ENCODE results near the gene NT5DC4. TPM values are rescaled to one million over a fixed set of nuclear protein-coding genes. Genes with fewer than 3 reads are reported as not detected.
A peak's percentile ranks its signal among the peaks of the same experiment; 100 is the strongest.
"Not testable (repeated sequence)": the region's sequence is repeated elsewhere in the genome, so short reads cannot be mapped to it uniquely, and the experiment has no call there.

The NT5DC4 gene
- total RNA-seq, 1 donor from 2014 or later = not detected

DNA sequence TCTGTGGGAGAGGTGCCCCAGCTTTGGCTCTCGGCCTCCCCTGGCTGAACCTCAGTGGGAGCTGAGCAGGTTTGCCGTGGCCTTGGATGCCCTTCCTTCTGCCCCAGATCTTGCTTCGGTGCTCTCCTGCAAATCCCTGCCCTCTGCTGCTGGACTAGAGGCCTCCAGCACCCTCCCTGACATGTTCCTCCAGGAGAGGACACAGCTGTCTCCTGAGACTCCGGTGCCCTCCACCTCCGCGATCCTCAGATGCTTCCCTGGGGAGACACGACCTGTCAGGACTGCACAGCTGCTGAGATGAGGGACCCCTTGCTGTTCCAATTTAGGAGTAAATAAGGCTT, 7.3 kb upstream of the NT5DC4 start:
- Mint-ChIP-seq H3K27ac (ENCODE audit: unreplicated experiment) (no peak overlapping the region), H3K4me1 (peaks cover 9% of the 10 kb centered on the region), H3K9me3 (no peaks in the 10 kb centered on the region), H3K4me3 (no peak overlapping the region), H3K36me3 (ENCODE audit: low read depth) (no peaks in the 10 kb centered on the region), H3K27me3 (ENCODE audit: low read depth) (peaks cover 2% of the 10 kb centered on the region)
- DNase-seq (ENCODE audit: low read depth, low spot score) = no peak
- TF ChIP-seq, protein P1, sequence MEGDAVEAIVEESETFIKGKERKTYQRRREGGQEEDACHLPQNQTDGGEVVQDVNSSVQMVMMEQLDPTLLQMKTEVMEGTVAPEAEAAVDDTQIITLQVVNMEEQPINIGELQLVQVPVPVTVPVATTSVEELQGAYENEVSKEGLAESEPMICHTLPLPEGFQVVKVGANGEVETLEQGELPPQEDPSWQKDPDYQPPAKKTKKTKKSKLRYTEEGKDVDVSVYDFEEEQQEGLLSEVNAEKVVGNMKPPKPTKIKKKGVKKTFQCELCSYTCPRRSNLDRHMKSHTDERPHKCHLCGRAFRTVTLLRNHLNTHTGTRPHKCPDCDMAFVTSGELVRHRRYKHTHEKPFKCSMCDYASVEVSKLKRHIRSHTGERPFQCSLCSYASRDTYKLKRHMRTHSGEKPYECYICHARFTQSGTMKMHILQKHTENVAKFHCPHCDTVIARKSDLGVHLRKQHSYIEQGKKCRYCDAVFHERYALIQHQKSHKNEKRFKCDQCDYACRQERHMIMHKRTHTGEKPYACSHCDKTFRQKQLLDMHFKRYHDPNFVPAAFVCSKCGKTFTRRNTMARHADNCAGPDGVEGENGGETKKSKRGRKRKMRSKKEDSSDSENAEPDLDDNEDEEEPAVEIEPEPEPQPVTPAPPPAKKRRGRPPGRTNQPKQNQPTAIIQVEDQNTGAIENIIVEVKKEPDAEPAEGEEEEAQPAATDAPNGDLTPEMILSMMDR (conservative IDR thresholded peaks at IDR 0.05) = no peak

DNA sequence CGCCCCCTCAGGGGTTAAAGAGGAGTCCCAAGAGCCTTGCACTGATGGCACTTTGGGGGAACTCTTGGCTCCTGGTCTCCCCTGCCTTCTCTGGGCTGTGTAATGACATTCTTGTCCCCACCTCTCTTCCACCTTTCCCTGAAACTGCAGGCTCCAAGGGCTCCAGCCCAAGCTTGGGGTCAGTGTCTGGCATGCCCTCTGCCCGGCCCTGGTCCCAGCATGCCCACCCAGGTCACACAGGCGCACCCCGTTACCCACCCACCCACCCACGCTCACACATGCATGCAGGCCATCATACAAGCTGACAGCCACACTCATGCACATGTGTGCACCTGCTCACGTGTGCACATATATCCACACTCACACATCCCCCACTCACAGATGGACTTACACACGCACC, 6.9 kb upstream of the NT5DC4 start:
- no peak for DNase-seq (ENCODE audit: low read depth, low spot score)
- no peak overlapping the region for H3K27ac Mint-ChIP-seq (ENCODE audit: unreplicated experiment)
- TF ChIP-seq, protein P1 (conservative IDR thresholded peaks at IDR 0.05) = no peak
- peaks cover 9% of the 10 kb centered on the region for H3K4me1 Mint-ChIP-seq
- H3K4me3 Mint-ChIP-seq = no peak overlapping the region
- H3K27me3 Mint-ChIP-seq (ENCODE audit: low read depth) = peaks cover 4% of the 10 kb centered on the region
- H3K9me3 Mint-ChIP-seq = no peaks in the 10 kb centered on the region
- no peaks in the 10 kb centered on the region for H3K36me3 Mint-ChIP-seq (ENCODE audit: low read depth)

- Mint-ChIP-seq H3K9me3 (no peaks in the 10 kb centered on the region), H3K4me1 (peaks cover 9% of the 10 kb centered on the region), H3K36me3 (ENCODE audit: low read depth) (no peaks in the 10 kb centered on the region), H3K4me3 (no peak overlapping the region), H3K27me3 (ENCODE audit: low read depth) (peaks cover 5% of the 10 kb centered on the region), H3K27ac (ENCODE audit: unreplicated experiment) (peak overlapping the region; percentile 71)
- TF ChIP-seq, protein P1 (conservative IDR thresholded peaks at IDR 0.05) = no peak
- DNase-seq (ENCODE audit: low read depth, low spot score) = no peak
These were observed 6.5 kb upstream of the NT5DC4 start for GRCh38 chr2:112714331-112714730.

DNA sequence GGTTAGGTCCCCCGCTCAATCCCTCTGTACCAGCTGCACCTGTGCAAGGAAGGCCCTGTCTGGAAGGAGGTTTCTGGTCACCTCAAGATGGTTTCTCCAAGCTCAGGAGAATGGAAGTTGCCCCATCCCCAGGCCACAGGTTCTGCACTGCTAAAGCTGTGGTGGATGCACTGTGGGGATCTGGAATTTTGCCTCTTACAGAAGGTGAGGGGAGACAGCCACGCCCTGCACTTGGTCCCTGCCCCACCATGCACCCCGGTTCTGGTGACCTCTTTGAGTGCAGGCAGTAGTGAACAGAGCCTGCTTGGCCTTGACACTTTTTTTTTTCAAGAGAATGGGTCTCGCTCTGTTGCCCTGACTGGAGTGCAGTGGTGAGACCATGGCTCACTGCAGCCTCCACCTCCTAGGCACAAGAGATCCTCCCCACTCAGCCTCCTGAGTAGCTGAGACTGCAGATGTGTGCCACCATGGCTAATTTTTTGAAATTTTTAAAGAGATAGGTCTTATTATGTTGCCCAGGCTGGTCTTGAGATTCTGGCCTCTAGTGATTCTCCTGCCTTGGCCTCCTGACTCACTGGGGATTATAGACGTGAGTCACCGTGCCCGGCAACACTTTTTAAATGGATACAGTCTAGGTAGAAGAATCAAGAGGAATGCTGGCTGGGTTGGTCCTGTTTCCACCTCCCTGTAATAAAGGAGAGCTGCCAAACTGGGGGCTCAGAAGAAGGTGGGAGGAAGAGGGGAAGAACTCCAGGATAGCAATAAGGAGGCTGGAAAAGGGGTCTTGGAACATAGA, 5.8 kb upstream of the NT5DC4 start:
- TF ChIP-seq, protein P1 (conservative IDR thresholded peaks at IDR 0.05) = no peak
- no peak for DNase-seq (ENCODE audit: low read depth, low spot score)
- H3K36me3 Mint-ChIP-seq (ENCODE audit: low read depth) = no peaks in the 10 kb centered on the region
- H3K27ac Mint-ChIP-seq (ENCODE audit: unreplicated experiment) = peak overlapping the region; percentile 71
- H3K9me3 Mint-ChIP-seq = no peaks in the 10 kb centered on the region
- peaks cover 3% of the 10 kb centered on the region for H3K27me3 Mint-ChIP-seq (ENCODE audit: low read depth)
- no peak overlapping the region for H3K4me3 Mint-ChIP-seq
- peaks cover 9% of the 10 kb centered on the region for H3K4me1 Mint-ChIP-seq

DNA sequence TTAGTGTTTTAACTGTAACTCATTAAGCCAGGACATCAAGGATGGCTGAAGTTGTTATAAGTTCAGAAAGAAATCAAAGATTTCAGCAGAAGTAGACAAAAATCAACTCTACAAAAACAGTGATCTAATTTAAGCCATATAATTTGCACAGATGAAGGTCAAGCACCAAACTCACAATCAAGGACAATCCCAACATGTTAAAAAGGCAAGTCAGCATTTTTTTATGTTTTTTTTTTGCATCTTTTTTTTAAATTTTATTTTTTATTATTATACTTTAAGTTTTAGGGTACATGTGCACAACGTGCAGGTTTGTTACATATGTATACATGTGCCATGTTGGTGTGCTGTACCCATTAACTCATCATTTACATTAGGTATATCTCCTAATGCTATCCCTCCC, 4.7 kb upstream of the NT5DC4 start:
- H3K36me3 Mint-ChIP-seq (ENCODE audit: low read depth); H3K4me3 Mint-ChIP-seq; H3K9me3 Mint-ChIP-seq; H3K4me1 Mint-ChIP-seq; DNase-seq (ENCODE audit: low read depth, low spot score); H3K27me3 Mint-ChIP-seq (ENCODE audit: low read depth); H3K27ac Mint-ChIP-seq (ENCODE audit: unreplicated experiment): not testable (repeated sequence)

- not testable (repeated sequence) for H3K4me1 Mint-ChIP-seq; H3K36me3 Mint-ChIP-seq (ENCODE audit: low read depth); H3K27ac Mint-ChIP-seq (ENCODE audit: unreplicated experiment); H3K4me3 Mint-ChIP-seq; H3K9me3 Mint-ChIP-seq; DNase-seq (ENCODE audit: low read depth, low spot score); H3K27me3 Mint-ChIP-seq (ENCODE audit: low read depth)
These were observed 3.9 kb upstream of the NT5DC4 start for GRCh38 chr2:112716826-112717352.
